ENCODE results near the gene MACROD2.

The MACROD2 gene

GRCh38 chr20:14865731-14866130 is 870.4 kb downstream of the MACROD2 start:
- no peak for DNase-seq (ENCODE audit: low read depth in 2 of 2)

GRCh38 chr20:14866841-14867514 is 871.7 kb downstream of the MACROD2 start:
- no peak for DNase-seq (ENCODE audit: low read depth in 2 of 2)

- DNase-seq (ENCODE audit: low read depth in 2 of 2): no peak
These were observed 882.1 kb downstream of the MACROD2 start for GRCh38 chr20:14877301-14878028.

GRCh38 chr20:14878676-14879019 is 883.3 kb downstream of the MACROD2 start:
- DNase-seq (ENCODE audit: low read depth in 2 of 2): no peak

GRCh38 chr20:14879020-14879697 is 883.8 kb downstream of the MACROD2 start:
- no peak for DNase-seq (ENCODE audit: low read depth in 2 of 2)

- DNase-seq (ENCODE audit: low read depth in 2 of 2): no peak
These were observed 884.5 kb downstream of the MACROD2 start for GRCh38 chr20:14879839-14880238.

- DNase-seq (ENCODE audit: low read depth in 2 of 2): no peak
These were observed 886.2 kb downstream of the MACROD2 start for GRCh38 chr20:14881518-14881917.

- no peak for DNase-seq (ENCODE audit: low read depth in 2 of 2)
These were observed 886.8 kb downstream of the MACROD2 start for GRCh38 chr20:14882157-14882556.

GRCh38 chr20:14882846-14883245 is 887.5 kb downstream of the MACROD2 start:
- DNase-seq (ENCODE audit: low read depth in 2 of 2): no peak

- no peak for DNase-seq (ENCODE audit: low read depth in 2 of 2)
These were observed 888.0 kb downstream of the MACROD2 start for GRCh38 chr20:14883324-14883723.

GRCh38 chr20:14885661-14886060 is 890.3 kb downstream of the MACROD2 start:
- no peak for DNase-seq (ENCODE audit: low read depth in 2 of 2)

- no peak for DNase-seq (ENCODE audit: low read depth in 2 of 2)
These were observed 892.8 kb downstream of the MACROD2 start for GRCh38 chr20:14888134-14888533.

GRCh38 chr20:14889496-14890255 is 894.4 kb downstream of the MACROD2 start:
- no peak for DNase-seq (ENCODE audit: low read depth in 2 of 2)

GRCh38 chr20:14890713-14891112 is 895.4 kb downstream of the MACROD2 start:
- no peak for DNase-seq (ENCODE audit: low read depth in 2 of 2)

- DNase-seq (ENCODE audit: low read depth in 2 of 2): no peak
These were observed 897.5 kb downstream of the MACROD2 start for GRCh38 chr20:14892782-14893181.

- no peak for DNase-seq (ENCODE audit: low read depth in 2 of 2)
These were observed 901.3 kb downstream of the MACROD2 start for GRCh38 chr20:14896569-14896968.

- no peak for DNase-seq (ENCODE audit: low read depth in 2 of 2)
These were observed 902.3 kb downstream of the MACROD2 start for GRCh38 chr20:14897608-14898007.

GRCh38 chr20:14902432-14903089 is 907.2 kb downstream of the MACROD2 start:
- no peak for DNase-seq (ENCODE audit: low read depth in 2 of 2)

GRCh38 chr20:14906908-14907434 is 911.7 kb downstream of the MACROD2 start:
- no peak for DNase-seq (ENCODE audit: low read depth in 2 of 2)

GRCh38 chr20:14910126-14910525 is 914.8 kb downstream of the MACROD2 start:
- DNase-seq (ENCODE audit: low read depth in 2 of 2): no peak

GRCh38 chr20:14913896-14914620 is 918.7 kb downstream of the MACROD2 start:
- DNase-seq (ENCODE audit: low read depth in 2 of 2): no peak

Measured in stimulated activated CD8-positive, alpha-beta memory T cell treated with anti-CD3 and anti-CD28 coated beads, Interleukin-2, amount 100 ng/mL, for 1 hour (primary cell).